Measurements from ENCODE around the gene MAPK12. TPM values are rescaled to one million over a fixed set of nuclear protein-coding genes. Genes with fewer than 3 reads are reported as not detected.

The MAPK12 gene
- total and polyA plus RNA-seq, 2 of the 8 experiments (the other 6 are each of a cell fraction or from before 2014, with no cell fraction given): 17.3 to 20.3 TPM

DNA sequence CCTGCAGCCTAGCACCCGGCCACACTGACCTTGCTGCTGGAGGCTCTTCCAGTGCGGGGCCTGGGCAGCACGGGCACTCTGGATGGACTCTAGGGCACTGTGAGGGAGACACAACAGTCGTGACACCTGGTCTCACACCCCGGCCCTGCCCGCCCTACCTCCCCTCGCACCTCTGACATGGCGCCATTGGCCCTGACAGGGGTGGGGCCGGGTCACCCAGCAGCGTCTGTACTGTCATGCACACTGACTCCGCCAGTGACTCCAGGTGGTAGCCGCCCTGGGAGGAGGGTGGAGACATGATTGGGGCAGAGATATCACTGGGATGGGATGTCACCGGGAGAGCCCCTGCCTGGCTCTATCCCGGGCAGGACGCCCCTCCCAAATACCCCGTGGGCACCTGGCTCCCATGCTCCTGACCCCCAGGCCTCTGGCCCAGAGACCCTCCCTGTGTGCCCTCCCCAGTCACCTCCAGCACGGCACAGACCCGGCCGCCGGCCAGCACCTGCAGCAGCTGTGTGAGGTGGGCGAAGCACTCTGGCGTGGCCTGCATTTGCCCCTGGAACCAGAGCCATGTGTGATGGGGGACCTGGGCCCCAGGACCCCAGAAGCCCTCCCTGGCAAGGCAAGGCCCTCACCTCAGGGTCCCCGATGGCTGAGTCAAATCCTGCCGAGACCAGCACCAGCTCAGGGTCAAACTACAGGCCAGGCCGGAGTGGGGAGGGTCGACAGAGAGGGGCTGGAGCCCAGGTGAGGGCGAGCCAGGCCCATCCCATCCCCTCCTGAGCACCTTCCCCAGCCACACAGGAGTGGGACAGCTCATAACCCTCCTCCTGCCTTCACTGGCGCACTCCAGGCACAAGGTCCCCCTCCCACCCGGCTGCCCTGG lies 13.0 kb downstream of the MAPK12 start (continued):
- no peak for TF ChIP-seq MAFK (IDR thresholded peaks at IDR 0.05; ENCODE audit: low read depth, low read length)
- no peak for TF ChIP-seq CEBPB (IDR thresholded peaks at IDR 0.05; ENCODE audit: low read depth, low read length)
- no peak for TF ChIP-seq HDAC2 (IDR thresholded peaks at IDR 0.05; ENCODE audit: borderline replicate concordance in 1 of 2, low read depth in 2 of 2, low read length in 2 of 2)
- TF ChIP-seq TAF7 (optimal IDR thresholded peaks at IDR 0.05; ENCODE audit: borderline replicate concordance, low read depth, low read length): no peak
- no peak for TF ChIP-seq YY1 (IDR thresholded peaks at IDR 0.05; ENCODE audit: low read depth, low read length)
- TF ChIP-seq GABPA (IDR thresholded peaks at IDR 0.05; ENCODE audit: borderline replicate concordance, insufficient read depth, low read length): no peak
- TF ChIP-seq, protein P1, sequence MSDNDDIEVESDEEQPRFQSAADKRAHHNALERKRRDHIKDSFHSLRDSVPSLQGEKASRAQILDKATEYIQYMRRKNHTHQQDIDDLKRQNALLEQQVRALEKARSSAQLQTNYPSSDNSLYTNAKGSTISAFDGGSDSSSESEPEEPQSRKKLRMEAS (IDR thresholded peaks at IDR 0.05): no peak
- no peak for TF ChIP-seq CTBP2 (IDR thresholded peaks at IDR 0.05; ENCODE audit: borderline replicate concordance, insufficient read depth, insufficient read length, low read length)
- no peak for TF ChIP-seq SP2 (IDR thresholded peaks at IDR 0.05; ENCODE audit: low read length)

All from H1 (cell line).